KOPT-K1 (cell line): ENCODE results near the gene DLGAP4.
"Not testable (repeated sequence)": the region's sequence is repeated elsewhere in the genome, so short reads cannot be mapped to it uniquely, and the experiment has no call there.

Experiments used
- H3K27ac ChIP-seq: fragments of 200-600 bp; sonication (generic); 2 replicates; pipeline ENCODE4 v1.5.1; 2016; ENCODE audit warnings: antibody characterized with exemption, mild to moderate bottlenecking, low read depth, low read length; ENCODE audit not compliant: poor library complexity, severe bottlenecking
- H3K36me3 ChIP-seq: fragments of 200-600 bp; sonication (generic); 2 replicates; pipeline ENCODE4 v1.5.1; 2017; ENCODE audit warnings: antibody characterized with exemption, mild to moderate bottlenecking, low read length, moderate library complexity; ENCODE audit not compliant: insufficient read depth
- H3K9me3 ChIP-seq: fragments of 200-600 bp; sonication (generic); 2 replicates; pipeline ENCODE4 v1.5.1; 2017; ENCODE audit warnings: antibody characterized with exemption, low read length, mild to moderate bottlenecking; ENCODE audit not compliant: insufficient read depth, poor library complexity, severe bottlenecking

Gene DLGAP4

GRCh38 chr20:36519944-36520343 is 213.8 kb downstream of the DLGAP4 start:
- H3K9me3 ChIP-seq, result no peaks in the 10 kb centered on the region
- H3K27ac ChIP-seq, result no peak overlapping the region
- H3K36me3 ChIP-seq, result peaks cover 8% of the 10 kb centered on the region

GRCh38 chr20:36521526-36521925 is 215.4 kb downstream of the DLGAP4 start:
- Histone ChIP-seq H3K27ac (no peak overlapping the region), H3K36me3 (peaks cover 24% of the 10 kb centered on the region)

GRCh38 chr20:36522412-36522811 is 216.3 kb downstream of the DLGAP4 start:
- H3K27ac ChIP-seq, result not testable (repeated sequence)
- H3K36me3 ChIP-seq, result peaks cover 31% of the 10 kb centered on the region

More at GRCh38 chr20:36521526-36521925, 215.4 kb downstream of the DLGAP4 start:
- H3K9me3 ChIP-seq, result no peaks in the 10 kb centered on the region

GRCh38 chr20:36523341-36523740 is 217.2 kb downstream of the DLGAP4 start:
- Histone ChIP-seq H3K27ac (no peak overlapping the region), H3K36me3 (peaks cover 37% of the 10 kb centered on the region), H3K9me3 (no peaks in the 10 kb centered on the region)

More at GRCh38 chr20:36522412-36522811, 216.3 kb downstream of the DLGAP4 start:
- H3K9me3 ChIP-seq, result not testable (repeated sequence)

GRCh38 chr20:36525620-36526365 is 219.7 kb downstream of the DLGAP4 start:
- peaks cover 39% of the 10 kb centered on the region for H3K36me3 ChIP-seq
- H3K9me3 ChIP-seq, result no peaks in the 10 kb centered on the region
- no peak overlapping the region for H3K27ac ChIP-seq

GRCh38 chr20:36526521-36527011 is 220.4 kb downstream of the DLGAP4 start:
- Histone ChIP-seq H3K36me3 (peaks cover 39% of the 10 kb centered on the region), H3K9me3 (no peaks in the 10 kb centered on the region), H3K27ac (no peak overlapping the region)

GRCh38 chr20:36527331-36528125 is 221.4 kb downstream of the DLGAP4 start:
- H3K27ac ChIP-seq, result no peak overlapping the region
- H3K9me3 ChIP-seq, result no peaks in the 10 kb centered on the region
- peaks cover 39% of the 10 kb centered on the region for H3K36me3 ChIP-seq

GRCh38 chr20:36528176-36528874 is 222.2 kb downstream of the DLGAP4 start:
- H3K27ac ChIP-seq, result no peak overlapping the region
- peaks cover 39% of the 10 kb centered on the region for H3K36me3 ChIP-seq
- H3K9me3 ChIP-seq, result no peaks in the 10 kb centered on the region

GRCh38 chr20:36528875-36529417 is 222.8 kb downstream of the DLGAP4 start:
- Histone ChIP-seq H3K27ac (no peak overlapping the region), H3K9me3 (no peaks in the 10 kb centered on the region), H3K36me3 (peaks cover 36% of the 10 kb centered on the region)

GRCh38 chr20:36532388-36532787 is 226.2 kb downstream of the DLGAP4 start:
- Histone ChIP-seq H3K36me3 (peaks cover 8% of the 10 kb centered on the region; the same call in 1 of the 2 replicates), H3K27ac (no peak overlapping the region), H3K9me3 (no peaks in the 10 kb centered on the region)

GRCh38 chr20:36532822-36533221 is 226.7 kb downstream of the DLGAP4 start:
- peaks cover 5% of the 10 kb centered on the region; the same call in 1 of the 2 replicates for H3K36me3 ChIP-seq
- H3K27ac ChIP-seq, result no peak overlapping the region
- no peaks in the 10 kb centered on the region for H3K9me3 ChIP-seq

GRCh38 chr20:36538026-36538722 is 232.0 kb downstream of the DLGAP4 start:
- H3K36me3 ChIP-seq, result no peaks in the 10 kb centered on the region
- no peak overlapping the region for H3K27ac ChIP-seq
- no peaks in the 10 kb centered on the region for H3K9me3 ChIP-seq

- no peaks in the 10 kb centered on the region for H3K36me3 ChIP-seq
- no peaks in the 10 kb centered on the region for H3K9me3 ChIP-seq
- no peak overlapping the region for H3K27ac ChIP-seq
These were observed 234.5 kb downstream of the DLGAP4 start for GRCh38 chr20:36540551-36541211.
